PC-3 (cell line): Measurements from ENCODE around the gene RMND5B.

Source experiments
- CTCF ChIP-seq: fragments of 300-600 bp; sonication (generic); conservative IDR thresholded peaks from 2 replicates; pipeline ENCODE4 v1.5.1; 2017; ENCODE audit warnings: antibody characterized with exemption, low read depth, mild to moderate bottlenecking, low read length
- EZH2 ChIP-seq: fragments of 300-600 bp; sonication (generic); IDR thresholded peaks from one replicate; pipeline ENCODE4 v1.6.1; 2017; ENCODE audit warnings: antibody characterized with exemption, mild to moderate bottlenecking, low read length; ENCODE audit not compliant: unreplicated experiment
- EZH2phosphoT487 ChIP-seq: fragments of 300-600 bp; sonication (generic); IDR thresholded peaks from 2 replicates; pipeline ENCODE4 v1.6.1; 2018; ENCODE audit warnings: mild to moderate bottlenecking, antibody characterized with exemption, low read length, borderline replicate concordance

- no peak for TF ChIP-seq EZH2phosphoT487
- TF ChIP-seq CTCF, result no peak
- no peak for TF ChIP-seq EZH2
These were observed 8.5 kb upstream of the RMND5B start for GRCh38 chr5:178122346-178122745.
